GM21447 (cell line): ENCODE data around the gene ARHGAP21.

Experiments
- ATAC-seq: cut with Tn5 transposase; IDR thresholded peaks from one replicate; pipeline ENCODE4 v1.9.1; 2021; ENCODE audit not compliant: unreplicated experiment

The ARHGAP21 gene

DNA sequence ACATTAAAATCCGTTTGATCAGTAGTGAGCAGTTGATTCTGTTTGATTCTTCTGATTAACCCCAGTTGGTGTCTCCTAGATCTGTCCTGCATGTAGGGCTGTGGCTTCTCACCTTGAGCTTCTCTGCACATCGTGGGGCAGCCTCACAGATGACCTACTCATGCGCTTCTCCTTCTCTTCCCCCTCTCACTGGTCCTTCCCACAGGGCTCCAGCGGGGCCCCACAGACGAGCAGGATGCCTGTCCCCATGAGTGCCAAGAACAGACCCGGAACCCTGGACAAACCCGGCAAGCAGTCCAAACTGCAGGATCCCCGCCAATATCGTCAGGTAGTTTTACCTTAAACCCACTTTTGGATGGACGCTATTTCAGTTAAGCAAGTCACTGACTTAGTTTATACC lies 178.9 kb downstream of the ARHGAP21 start:
- no peak for ATAC-seq

DNA sequence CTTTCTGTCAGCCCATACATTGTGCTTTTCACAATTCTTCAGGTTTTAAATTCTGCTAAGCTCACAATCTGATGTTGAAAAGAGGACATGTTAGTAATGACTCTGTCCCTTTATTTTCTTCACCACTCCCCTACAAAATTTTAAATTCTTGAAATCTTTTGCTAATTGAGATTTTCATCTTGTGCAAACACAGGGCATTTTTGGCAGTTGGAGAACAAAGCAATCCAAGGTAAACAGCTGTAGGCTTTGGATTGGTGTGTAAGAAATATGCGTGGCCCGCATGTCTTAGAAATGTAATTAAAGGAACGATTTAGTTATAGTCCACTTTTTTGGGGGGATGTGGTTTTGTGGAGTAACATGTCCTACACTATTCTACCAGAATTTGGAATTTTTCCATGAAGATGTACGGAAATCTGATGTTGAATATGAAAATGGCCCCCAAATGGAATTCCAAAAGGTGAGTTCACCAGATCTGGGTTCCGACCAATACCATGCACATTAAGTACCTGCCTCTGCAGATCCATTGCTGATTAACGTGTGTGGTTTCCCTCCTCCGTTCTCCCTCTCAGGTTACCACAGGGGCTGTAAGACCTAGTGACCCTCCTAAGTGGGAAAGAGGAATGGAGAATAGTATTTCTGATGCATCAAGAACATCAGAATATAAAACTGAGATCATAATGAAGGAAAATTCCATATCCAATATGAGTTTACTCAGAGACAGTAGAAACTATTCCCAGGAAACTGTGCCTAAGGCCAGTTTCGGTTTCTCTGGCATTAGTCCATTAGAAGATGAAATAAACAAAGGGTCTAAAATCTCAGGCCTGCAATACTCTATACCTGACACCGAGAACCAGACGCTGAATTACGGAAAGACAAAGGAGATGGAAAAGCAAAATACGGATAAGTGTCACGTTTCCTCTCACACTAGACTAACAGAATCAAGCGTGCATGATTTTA lies 181.1 kb downstream of the ARHGAP21 start:
- ATAC-seq = no peak

DNA sequence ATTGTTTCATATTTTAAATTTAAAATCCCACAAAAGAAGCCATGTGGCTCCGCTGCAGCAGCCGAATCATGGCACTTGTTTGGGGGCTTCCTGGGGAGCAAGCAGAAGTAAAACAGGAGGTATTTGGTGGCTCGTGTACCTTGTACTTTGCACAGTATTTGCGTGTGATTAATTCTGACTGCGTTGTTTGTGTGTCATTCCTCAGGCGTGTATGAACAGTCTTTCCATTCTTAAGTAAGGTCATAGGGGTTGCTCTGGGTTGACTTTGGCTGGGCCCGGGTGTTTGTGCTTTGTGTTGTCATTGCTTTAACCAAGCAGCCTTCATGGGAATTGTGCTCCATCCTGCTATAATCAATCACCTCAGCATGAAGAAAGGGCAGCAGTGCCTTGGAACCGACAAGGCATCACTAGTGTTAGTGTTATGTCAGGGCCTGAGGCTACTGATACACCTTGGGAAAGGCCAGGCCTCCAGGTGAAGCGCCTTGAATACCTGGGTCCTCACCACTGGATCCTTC lies 182.4 kb downstream of the ARHGAP21 start:
- no peak for ATAC-seq

GRCh38 chr10:24536636-24537035 lies 187.1 kb downstream of the ARHGAP21 start:
- no peak for ATAC-seq

- ATAC-seq = no peak
These were observed 189.7 kb downstream of the ARHGAP21 start for GRCh38 chr10:24533981-24534380.
